Glomerular endothelial cell (primary cell): ENCODE measurements around the gene TTLL11. TPM values are rescaled to one million over a fixed set of nuclear protein-coding genes. Genes with fewer than 3 reads are reported as not detected.

Experiments
- total RNA-seq: library from RNA; depleted of rRNA; stranded (reverse); fragments of >200 nt; gene quantifications from 2 replicates; pipeline ENCODE4 v1.2.3, GENCODE V29; 2015

TTLL11 gene
- total RNA-seq, 1 donor from 2014 or later, result 8.2 TPM

Other genes with a start within 250 kb of the TTLL11 start
- gene NDUFA8, start 66.5 kb upstream of the TTLL11 start, total RNA-seq, result 49.5 and 88.0 TPM in 2 replicates
- gene MORN5, start 66.6 kb upstream of the TTLL11 start, total RNA-seq, result 3.6 TPM in 1 of 2 replicates, not detected in the other
- 31.7 and 32.0 TPM in 2 replicates for gene LHX6, start 135.6 kb upstream of the TTLL11 start, total RNA-seq
- 8.7 and 16.9 TPM in 2 replicates for gene RBM18, start 171.5 kb upstream of the TTLL11 start, total RNA-seq
- 20.2 and 26.7 TPM in 2 replicates for gene MRRF, start 171.6 kb upstream of the TTLL11 start, total RNA-seq